SU-DHL-6 (cell line): ENCODE measurements around the gene BAIAP2L1.

Experiments
- H2AFZ ChIP-seq: fragments of 200-600 bp; sonication (generic); 2 replicates; pipeline ENCODE4 v1.6.1; 2014; ENCODE audit warnings: low read depth, mild to moderate bottlenecking, moderate library complexity, mixed read lengths, antibody characterized with exemption, low read length; ENCODE audit not compliant: severe bottlenecking
- H3F3A ChIP-seq: fragments of 200-600 bp; shearing (Covaris generic); 2 replicates; pipeline ENCODE4 v1.6.0; 2016; ENCODE audit warnings: antibody characterized with exemption, mild to moderate bottlenecking; ENCODE audit not compliant: insufficient read depth
- H3K27ac ChIP-seq: fragments of 200-600 bp; sonication (generic); 2 replicates; pipeline ENCODE4 v1.5.1; 2016; ENCODE audit warnings: low read depth, mild to moderate bottlenecking, low read length, moderate library complexity, mixed read lengths
- H3K27me3 ChIP-seq: fragments of 200-600 bp; sonication (generic), shearing (Covaris generic); 2 replicates; pipeline ENCODE4 v1.6.0; 2014; ENCODE audit warnings: mild to moderate bottlenecking, low read length
- H3K36me3 ChIP-seq: fragments of 200-600 bp; sonication (generic); 2 replicates; pipeline ENCODE4 v1.6.1; 2014; ENCODE audit warnings: mild to moderate bottlenecking, low read length, mixed read lengths
- H3K4me2 ChIP-seq: fragments of 300-600, 200-600 bp; shearing (Covaris generic), sonication (generic); 2 replicates; pipeline ENCODE4 v1.6.0; 2014; ENCODE audit warnings: low read length, low read depth, mild to moderate bottlenecking; ENCODE audit not compliant: poor library complexity, severe bottlenecking
- H3K4me3 ChIP-seq: fragments of 200-600 bp; sonication (generic); 2 replicates; pipeline ENCODE4 v1.5.1; 2014; ENCODE audit warnings: antibody characterized with exemption, low read length, mild to moderate bottlenecking, mixed read lengths; ENCODE audit not compliant: insufficient read depth, poor library complexity, severe bottlenecking
- H3K79me2 ChIP-seq: fragments of 200-600 bp; sonication (generic); 2 replicates; pipeline ENCODE4 v1.6.1; 2014; ENCODE audit warnings: mild to moderate bottlenecking, low read length, moderate library complexity; ENCODE audit not compliant: insufficient read depth
- H3K9ac ChIP-seq: fragments of 200-600 bp; sonication (generic); 2 replicates; pipeline ENCODE4 v1.7.0; 2014; ENCODE audit warnings: mild to moderate bottlenecking, low read length
- H3K9me2 ChIP-seq: fragments of 200-600 bp; sonication (generic); replicated peaks from 2 replicates; pipeline ENCODE4 v1.6.1; 2014; ENCODE audit warnings: low read length; ENCODE audit not compliant: insufficient read depth
- H3K9me3 ChIP-seq: fragments of 200-600 bp; sonication (generic); 2 replicates; pipeline ENCODE4 v1.6.1; 2014; ENCODE audit warnings: low read length, mixed read lengths; ENCODE audit not compliant: insufficient read depth
- H4K20me1 ChIP-seq: fragments of 200-600 bp; sonication (generic); 2 replicates; pipeline ENCODE4 v1.6.1; 2014; ENCODE audit warnings: low read depth, mild to moderate bottlenecking, antibody characterized with exemption, low read length, moderate library complexity, mixed read lengths
- EZH2phosphoT487 ChIP-seq: fragments of 200-600 bp; sonication (generic), shearing (Covaris generic); conservative IDR thresholded peaks from 2 replicates; pipeline ENCODE4 v1.6.1; 2018; ENCODE audit warnings: mild to moderate bottlenecking, antibody characterized with exemption, low read length, moderate library complexity, mixed read lengths
- TF ChIP-seq, protein P1 (sequence below): fragments of 200-600 bp; sonication (generic); IDR thresholded peaks from one replicate; pipeline ENCODE4 v1.5.1; 2017; ENCODE audit warnings: antibody characterized with exemption, mild to moderate bottlenecking, low read length, moderate library complexity; ENCODE audit not compliant: insufficient read depth, poor library complexity, severe bottlenecking

BAIAP2L1 gene

DNA sequence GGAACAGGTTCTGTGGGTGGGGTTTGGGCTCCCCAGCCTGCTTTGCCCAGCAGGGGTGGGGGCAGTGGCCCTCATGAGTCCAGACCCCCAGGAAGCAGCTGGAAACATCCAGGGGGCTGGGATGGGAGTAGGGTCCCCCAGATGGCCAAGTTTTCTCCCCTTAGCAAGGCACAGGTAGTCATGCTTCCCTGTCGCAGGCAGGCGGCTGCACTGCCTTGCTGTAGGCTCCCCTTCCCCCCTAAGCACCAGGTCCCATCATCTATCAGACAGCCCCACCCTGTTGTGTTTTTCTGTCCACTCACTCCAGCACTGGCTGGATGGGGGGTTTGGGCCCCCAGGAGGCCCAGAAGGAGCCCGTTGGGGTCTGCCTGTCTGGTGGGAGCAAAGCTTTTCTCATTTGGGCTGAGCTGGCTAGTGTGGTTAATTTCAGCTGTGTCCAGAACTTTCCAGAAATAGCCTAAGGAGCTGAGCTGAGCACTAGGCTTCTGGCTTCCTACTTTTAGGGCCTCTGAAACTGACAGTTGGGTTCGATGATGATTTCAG is 111.5 kb downstream of the BAIAP2L1 start:
- Histone ChIP-seq H3F3A (no peaks in the 10 kb centered on the region), H3K9me3 (no peaks in the 10 kb centered on the region), H3K4me2 (no peak overlapping the region), H4K20me1 (no peaks in the 10 kb centered on the region), H2AFZ (no peak overlapping the region), H3K4me3 (no peak overlapping the region), H3K9ac (no peak overlapping the region), H3K36me3 (no peaks in the 10 kb centered on the region), H3K79me2 (no peaks in the 10 kb centered on the region), H3K9me2 (no peaks in the 10 kb centered on the region), H3K27me3 (no peaks in the 10 kb centered on the region), H3K27ac (no peak overlapping the region)
- TF ChIP-seq EZH2phosphoT487, result no peak
- TF ChIP-seq, protein P1, sequence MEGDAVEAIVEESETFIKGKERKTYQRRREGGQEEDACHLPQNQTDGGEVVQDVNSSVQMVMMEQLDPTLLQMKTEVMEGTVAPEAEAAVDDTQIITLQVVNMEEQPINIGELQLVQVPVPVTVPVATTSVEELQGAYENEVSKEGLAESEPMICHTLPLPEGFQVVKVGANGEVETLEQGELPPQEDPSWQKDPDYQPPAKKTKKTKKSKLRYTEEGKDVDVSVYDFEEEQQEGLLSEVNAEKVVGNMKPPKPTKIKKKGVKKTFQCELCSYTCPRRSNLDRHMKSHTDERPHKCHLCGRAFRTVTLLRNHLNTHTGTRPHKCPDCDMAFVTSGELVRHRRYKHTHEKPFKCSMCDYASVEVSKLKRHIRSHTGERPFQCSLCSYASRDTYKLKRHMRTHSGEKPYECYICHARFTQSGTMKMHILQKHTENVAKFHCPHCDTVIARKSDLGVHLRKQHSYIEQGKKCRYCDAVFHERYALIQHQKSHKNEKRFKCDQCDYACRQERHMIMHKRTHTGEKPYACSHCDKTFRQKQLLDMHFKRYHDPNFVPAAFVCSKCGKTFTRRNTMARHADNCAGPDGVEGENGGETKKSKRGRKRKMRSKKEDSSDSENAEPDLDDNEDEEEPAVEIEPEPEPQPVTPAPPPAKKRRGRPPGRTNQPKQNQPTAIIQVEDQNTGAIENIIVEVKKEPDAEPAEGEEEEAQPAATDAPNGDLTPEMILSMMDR, result no peak

DNA sequence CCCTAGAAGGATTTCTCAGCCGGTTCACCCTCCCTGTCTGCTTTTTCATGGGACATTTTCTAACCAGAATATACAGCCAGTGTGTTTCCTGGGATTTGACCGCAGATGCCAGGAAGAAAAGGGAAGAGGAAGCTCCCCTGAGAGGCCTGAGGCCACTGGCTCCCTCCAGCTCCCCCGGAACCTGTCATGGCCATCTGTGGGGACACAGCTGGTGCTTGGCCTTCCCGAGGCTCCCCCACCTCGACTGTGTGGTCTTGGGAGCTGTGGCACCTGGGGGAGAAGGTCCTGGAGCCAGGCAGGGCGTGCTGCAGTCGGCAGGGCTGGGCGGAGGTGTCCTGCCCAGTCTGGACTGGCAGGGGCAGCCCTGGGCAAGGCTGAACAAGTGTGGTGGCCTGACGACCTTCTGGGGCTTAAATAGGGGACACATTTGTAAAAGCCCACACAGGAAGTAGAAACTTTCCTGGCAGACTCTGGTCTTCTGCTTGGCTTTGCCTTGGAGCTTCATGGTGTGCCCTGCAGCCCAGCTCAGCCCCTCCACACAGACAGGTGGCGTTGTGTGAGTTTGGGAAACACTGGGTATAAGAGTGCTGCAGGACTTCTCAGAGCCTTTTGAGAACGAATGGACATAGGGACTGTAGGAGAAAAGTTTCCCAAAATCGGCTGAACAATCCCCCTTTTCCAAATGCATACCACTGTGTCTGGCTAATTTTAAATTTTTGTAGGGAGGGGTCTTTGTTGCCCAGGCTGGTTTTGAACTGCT is 112.6 kb downstream of the BAIAP2L1 start:
- no peaks in the 10 kb centered on the region for H4K20me1 ChIP-seq
- no peaks in the 10 kb centered on the region for H3K36me3 ChIP-seq
- H3K4me3 ChIP-seq, result no peak overlapping the region

DNA sequence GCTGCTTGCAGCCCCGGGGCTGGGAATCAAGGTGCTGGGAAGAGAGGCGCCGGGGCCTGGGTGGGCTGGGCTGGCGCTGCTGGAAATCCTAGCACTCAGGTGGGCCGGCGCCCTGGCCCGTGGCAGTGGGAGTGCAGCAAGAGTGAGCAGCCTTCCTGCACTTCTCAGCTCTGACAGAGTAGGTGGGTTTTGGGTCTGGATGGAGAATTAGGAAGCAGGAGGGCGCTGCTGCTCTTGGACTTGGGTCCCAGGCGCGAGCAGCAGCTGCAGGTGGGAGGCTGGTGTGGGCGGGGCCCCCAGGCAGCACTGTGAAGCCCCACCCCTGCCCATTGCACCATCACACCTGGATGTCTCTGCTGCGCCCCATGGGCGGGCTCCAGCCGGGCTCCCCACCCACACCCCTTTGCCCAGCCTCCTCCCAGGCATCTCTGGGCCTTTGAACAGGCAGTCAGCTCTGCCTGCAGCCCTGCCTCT is 113.4 kb downstream of the BAIAP2L1 start:
- TF ChIP-seq, protein P1, result no peak
- TF ChIP-seq EZH2phosphoT487, result no peak
- no peaks in the 10 kb centered on the region for H3K36me3 ChIP-seq
- no peaks in the 10 kb centered on the region for H4K20me1 ChIP-seq
- no peak overlapping the region for H3K9ac ChIP-seq
- H3K9me2 ChIP-seq, result no peaks in the 10 kb centered on the region
- H3K4me2 ChIP-seq, result no peak overlapping the region
- no peak overlapping the region for H3K4me3 ChIP-seq
- H3K27me3 ChIP-seq, result no peaks in the 10 kb centered on the region
- no peaks in the 10 kb centered on the region for H3K9me3 ChIP-seq
- no peak overlapping the region for H2AFZ ChIP-seq
- H3K79me2 ChIP-seq, result no peaks in the 10 kb centered on the region
- no peak overlapping the region for H3K27ac ChIP-seq
- no peaks in the 10 kb centered on the region for H3F3A ChIP-seq

More for the DNA sequence above, 112.6 kb downstream of the BAIAP2L1 start:
- Histone ChIP-seq H3K9me3 (no peaks in the 10 kb centered on the region), H3K79me2 (no peaks in the 10 kb centered on the region), H2AFZ (no peak overlapping the region), H3K27ac (no peak overlapping the region), H3K27me3 (no peaks in the 10 kb centered on the region), H3K9me2 (no peaks in the 10 kb centered on the region), H3F3A (no peaks in the 10 kb centered on the region), H3K4me2 (no peak overlapping the region), H3K9ac (no peak overlapping the region)
- TF ChIP-seq, protein P1, result no peak
- no peak for TF ChIP-seq EZH2phosphoT487
